ENCODE data around the gene AMPD2.

Gene AMPD2

DNA sequence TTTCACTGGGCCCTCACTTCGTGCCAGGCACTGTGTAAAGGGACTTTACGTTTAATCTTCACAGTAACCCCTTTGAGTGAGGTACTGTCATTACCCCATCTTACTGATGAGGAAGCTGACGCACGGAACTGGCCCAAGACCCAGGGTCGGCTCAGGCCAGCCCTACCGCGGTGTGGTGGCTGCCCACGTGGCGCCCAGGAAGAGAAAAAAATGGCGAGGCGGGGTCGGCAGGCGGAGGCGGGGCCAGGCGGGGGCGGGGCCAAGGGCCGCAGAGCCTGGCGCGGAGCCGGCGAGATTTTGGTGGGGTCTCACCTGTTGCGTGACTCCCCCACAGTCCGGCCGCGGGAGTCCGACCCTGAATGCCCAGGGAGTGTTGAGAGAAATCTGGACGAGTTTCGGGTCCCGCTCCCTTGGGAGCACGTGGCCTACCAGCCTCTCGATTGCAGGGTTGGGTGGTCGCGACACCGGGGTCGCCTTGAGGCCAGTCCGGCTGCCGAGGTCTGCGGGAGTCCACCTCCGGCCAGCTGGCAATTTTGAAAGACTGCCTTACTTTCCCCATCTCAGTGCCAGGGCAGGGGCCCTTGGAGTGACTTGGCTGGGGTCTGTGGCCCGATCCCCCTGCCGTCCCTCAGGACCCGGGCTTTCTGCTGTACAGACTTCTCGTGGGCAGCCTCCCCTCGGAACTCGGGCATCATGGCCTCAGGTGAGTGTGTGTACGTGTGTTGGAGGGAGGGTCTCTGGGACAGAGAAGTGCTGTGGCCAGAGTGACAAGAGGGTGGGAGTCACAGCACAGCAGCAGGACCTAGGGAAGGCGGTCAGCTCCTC is at the start of gene AMPD2, which contains the start of gene GNAT2:
TSS of gene AMPD2 (plus strand) at position 262 of the 825 bp plus-strand sequence. CDS start 1,339 bp downstream, outside the sequence.
TSS of gene GNAT2 (minus strand) at position 41 of the 825 bp plus-strand sequence. CDS start 6,746 bp downstream, outside the sequence.
- FAIRE-seq = no peak

GRCh38 chr1:109570414-109570813 is 49.2 kb upstream of the AMPD2 start:
- no peak for FAIRE-seq

- FAIRE-seq = no peak
These were observed 45.9 kb upstream of the AMPD2 start for GRCh38 chr1:109573785-109574184.

GRCh38 chr1:109578947-109579443 is 40.6 kb upstream of the AMPD2 start:
- FAIRE-seq = no peak

GRCh38 chr1:109579491-109579890 is 40.1 kb upstream of the AMPD2 start:
- no peak for FAIRE-seq

DNA sequence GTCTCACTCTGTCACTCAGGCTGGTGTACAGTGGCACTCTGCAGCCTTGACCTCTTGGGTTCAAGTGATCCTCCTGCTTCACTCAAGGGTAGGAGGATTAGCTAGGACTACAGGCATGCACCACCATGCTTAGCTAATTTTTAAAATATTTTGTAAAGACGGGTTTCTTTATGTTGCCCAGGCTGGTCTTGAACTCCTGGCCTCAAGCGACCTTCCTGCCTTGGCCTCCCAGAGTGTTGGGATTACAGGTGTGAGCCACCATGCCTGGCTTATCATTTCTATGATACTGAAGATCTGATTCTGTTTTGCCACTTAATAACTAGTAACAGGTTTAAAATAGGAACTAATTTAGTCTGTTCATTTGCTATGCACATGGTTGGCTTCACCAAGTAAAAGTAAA is 37.6 kb upstream of the AMPD2 start:
- no peak for FAIRE-seq

DNA sequence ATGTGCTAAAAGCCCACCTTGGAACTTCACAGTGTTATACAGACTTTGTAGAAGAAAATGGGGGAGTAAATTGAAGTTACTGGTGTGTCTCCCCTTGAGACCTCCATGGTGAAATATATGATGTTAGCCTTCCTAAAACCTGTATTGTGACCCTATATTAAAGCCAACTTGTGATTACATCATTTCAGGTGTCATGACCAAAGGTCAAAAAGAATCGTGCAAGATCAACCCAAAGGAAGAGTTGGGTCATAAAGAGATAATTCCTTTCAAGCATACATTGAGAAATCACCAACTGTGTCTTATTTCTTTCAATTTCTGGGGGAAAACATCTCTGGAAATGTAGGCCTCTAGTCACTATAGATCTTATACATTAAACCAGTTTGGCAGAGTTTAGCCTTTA is 34.9 kb upstream of the AMPD2 start:
- no peak for FAIRE-seq

DNA sequence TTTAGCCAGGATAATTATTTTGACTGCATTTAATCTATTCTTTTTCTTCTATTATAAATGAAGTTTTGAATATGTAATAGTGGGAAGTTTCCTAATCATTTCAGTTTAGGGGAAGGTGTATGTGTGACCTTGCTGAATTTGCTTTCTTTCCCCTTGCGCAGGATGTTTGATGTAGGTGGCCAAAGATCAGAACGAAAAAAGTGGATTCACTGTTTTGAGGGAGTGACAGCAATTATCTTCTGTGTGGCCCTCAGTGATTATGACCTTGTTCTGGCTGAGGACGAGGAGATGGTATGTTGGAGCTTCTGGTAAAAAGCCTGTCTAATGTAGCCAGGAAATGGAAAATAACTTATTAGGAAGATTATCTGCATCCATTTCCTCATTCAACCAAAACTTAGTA is 33.6 kb upstream of the AMPD2 start:
- no peak for FAIRE-seq

- no peak for FAIRE-seq
These were observed 30.5 kb upstream of the AMPD2 start for GRCh38 chr1:109589177-109589576.

DNA sequence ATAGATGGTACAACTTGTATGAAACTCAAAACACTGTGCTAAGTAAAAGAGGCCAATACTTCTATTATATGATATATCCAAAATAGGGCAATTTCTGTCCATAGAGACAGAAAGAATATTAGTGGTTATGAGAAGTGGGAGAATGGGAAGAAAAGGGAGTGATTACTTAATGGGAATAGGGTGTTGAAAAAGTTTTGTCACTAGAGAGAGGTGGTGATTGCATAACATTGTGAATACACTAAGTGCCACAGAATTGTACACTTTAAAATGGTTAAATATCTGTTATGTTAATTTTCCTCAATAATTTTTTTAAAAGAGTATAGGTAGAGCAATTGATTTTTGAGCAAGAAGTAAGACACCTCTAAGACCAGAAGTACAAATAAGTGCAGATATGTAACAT is 30.0 kb upstream of the AMPD2 start:
- no peak for FAIRE-seq

DNA sequence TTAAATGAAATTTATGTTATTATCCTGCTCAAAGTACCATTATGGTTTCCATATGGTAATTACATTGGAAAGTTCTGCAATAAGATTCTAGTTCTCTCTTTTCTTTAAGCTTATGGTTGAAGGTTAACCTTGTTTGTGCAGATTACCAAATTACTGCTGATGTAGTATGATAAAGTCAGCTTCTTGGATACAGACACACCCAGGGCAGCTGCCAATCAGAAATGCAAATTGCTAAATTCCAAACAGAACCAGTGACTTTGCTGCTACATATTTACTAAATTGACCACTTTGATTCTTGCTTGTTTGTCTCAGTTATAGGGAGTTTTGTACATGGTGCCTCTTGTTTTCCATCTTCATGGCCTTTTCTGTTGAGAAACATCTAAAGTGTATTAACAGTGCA is 26.7 kb upstream of the AMPD2 start:
- no peak for FAIRE-seq

GRCh38 chr1:109595531-109595930 is 24.1 kb upstream of the AMPD2 start:
- FAIRE-seq = no peak

DNA sequence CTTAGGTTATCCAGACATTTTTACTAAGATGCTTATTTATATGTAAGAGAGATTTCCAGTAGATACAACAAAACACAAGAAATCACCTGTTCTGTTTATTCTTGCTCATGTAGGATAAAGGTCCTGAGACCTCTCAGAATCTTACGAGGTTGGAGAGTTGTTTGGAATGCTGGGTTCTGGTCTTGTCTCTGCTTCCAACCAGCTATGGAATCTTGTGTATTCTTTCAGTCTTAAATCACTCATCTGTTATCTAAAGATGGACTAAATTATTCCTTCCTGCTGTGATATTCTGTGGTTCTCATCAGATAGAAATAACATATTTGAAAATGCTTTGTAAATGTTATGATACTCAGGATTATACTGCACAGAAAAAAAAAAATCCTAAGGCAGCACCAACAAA is 21.5 kb upstream of the AMPD2 start:
- FAIRE-seq = no peak

- no peak for FAIRE-seq
These were observed 21.0 kb upstream of the AMPD2 start for GRCh38 chr1:109598655-109599054.

- no peak for FAIRE-seq
These were observed 16.4 kb upstream of the AMPD2 start for GRCh38 chr1:109603229-109603628.

GRCh38 chr1:109605381-109605780 is 14.3 kb upstream of the AMPD2 start:
- no peak for FAIRE-seq

DNA sequence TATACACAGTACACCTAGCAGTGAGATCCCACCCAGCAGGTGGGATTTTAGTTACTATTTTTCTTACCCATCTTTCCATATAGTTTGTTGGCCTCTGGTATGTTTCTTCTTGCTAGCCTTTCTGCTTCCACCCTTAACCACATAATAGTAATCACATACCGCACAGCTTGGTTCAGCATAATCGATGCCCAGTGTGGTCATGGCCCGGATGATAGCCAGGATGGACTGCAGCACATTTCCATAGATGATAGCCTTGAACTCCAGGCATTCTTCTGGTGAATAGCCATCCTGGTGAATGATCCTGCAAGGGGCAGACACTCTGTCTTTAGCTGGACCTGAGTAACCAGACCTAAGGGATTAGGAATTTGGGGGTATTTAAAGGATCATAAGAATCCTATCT is 9.8 kb upstream of the AMPD2 start:
- no peak for FAIRE-seq

DNA sequence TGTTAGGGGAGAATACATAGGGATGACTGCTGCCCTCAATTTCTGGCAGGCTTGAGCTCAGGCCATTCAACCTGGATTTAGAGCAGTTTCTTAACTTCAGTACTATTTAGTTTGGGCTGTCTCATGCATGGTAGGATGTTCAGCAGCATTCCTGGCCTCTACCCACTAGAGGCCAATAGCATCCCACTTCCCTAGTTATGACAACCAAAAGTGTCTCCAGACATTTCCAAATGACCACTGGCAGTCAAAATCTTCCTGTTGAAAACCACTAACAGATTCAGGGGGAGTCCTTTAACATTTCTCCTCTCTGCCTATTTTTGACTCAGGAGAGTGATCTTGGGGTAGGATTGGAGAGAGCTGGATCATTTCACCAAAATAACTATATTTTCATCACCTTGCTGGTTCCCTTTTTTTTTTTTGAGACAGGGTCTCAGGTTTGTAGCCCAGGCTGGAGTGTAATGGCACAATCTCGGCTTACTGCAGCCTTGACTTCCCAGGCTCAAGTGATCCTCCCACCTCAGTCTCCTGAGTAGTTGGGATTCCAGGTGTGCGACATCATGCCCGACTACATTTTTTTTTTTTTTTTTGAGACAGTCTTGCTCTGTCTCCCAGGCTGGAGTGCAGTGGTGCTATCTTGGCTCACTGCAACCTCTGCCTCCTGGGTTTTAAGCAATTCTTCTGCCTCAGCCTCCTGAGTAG is 8.9 kb upstream of the AMPD2 start:
- FAIRE-seq = no peak

GRCh38 chr1:109611308-109611990 is 8.2 kb upstream of the AMPD2 start:
- FAIRE-seq = no peak

- FAIRE-seq = no peak
These were observed 6.1 kb upstream of the AMPD2 start for GRCh38 chr1:109613361-109614147.

- FAIRE-seq = no peak
These were observed 3.8 kb upstream of the AMPD2 start for GRCh38 chr1:109615879-109616278.

GRCh38 chr1:109616391-109616790 is 3.2 kb upstream of the AMPD2 start:
- no peak for FAIRE-seq
